ENCODE results near the gene PARVG.

PARVG gene

GRCh38 chr22:44155115-44155514 is 25.6 kb upstream of the PARVG start:
- no peak for DNase-seq (ENCODE audit: low read depth in 2 of 2)

GRCh38 chr22:44157916-44158618 is 22.7 kb upstream of the PARVG start:
- no peak for DNase-seq (ENCODE audit: low read depth in 2 of 2)

- no peak for DNase-seq (ENCODE audit: low read depth in 2 of 2)
Observed at GRCh38 chr22:44158816-44159215, 21.9 kb upstream of the PARVG start.

GRCh38 chr22:44159221-44159620 is 21.5 kb upstream of the PARVG start:
- DNase-seq (ENCODE audit: low read depth in 2 of 2), result no peak

- no peak for DNase-seq (ENCODE audit: low read depth in 2 of 2)
Observed at GRCh38 chr22:44159811-44160210, 20.9 kb upstream of the PARVG start.

- DNase-seq (ENCODE audit: low read depth in 2 of 2), result no peak
Observed at GRCh38 chr22:44160421-44160820, 20.3 kb upstream of the PARVG start.

GRCh38 chr22:44161673-44162072 is 19.1 kb upstream of the PARVG start:
- no peak for DNase-seq (ENCODE audit: low read depth in 2 of 2)

- DNase-seq (ENCODE audit: low read depth in 2 of 2), result no peak
Observed at GRCh38 chr22:44162960-44163359, 17.8 kb upstream of the PARVG start.

- DNase-seq (ENCODE audit: low read depth in 2 of 2), result no peak
Observed at GRCh38 chr22:44163536-44163935, 17.2 kb upstream of the PARVG start.

GRCh38 chr22:44164031-44164430 is 16.7 kb upstream of the PARVG start:
- no peak for DNase-seq (ENCODE audit: low read depth in 2 of 2)

- DNase-seq (ENCODE audit: low read depth in 2 of 2), result no peak
Observed at GRCh38 chr22:44165286-44165874, 15.3 kb upstream of the PARVG start.

GRCh38 chr22:44166498-44167276 is 14.0 kb upstream of the PARVG start:
- no peak for DNase-seq (ENCODE audit: low read depth in 2 of 2)

- DNase-seq (ENCODE audit: low read depth in 2 of 2), result no peak
Observed at GRCh38 chr22:44167501-44167900, 13.2 kb upstream of the PARVG start.

GRCh38 chr22:44168206-44168605 is 12.5 kb upstream of the PARVG start:
- no peak for DNase-seq (ENCODE audit: low read depth in 2 of 2)

- no peak for DNase-seq (ENCODE audit: low read depth in 2 of 2)
Observed at GRCh38 chr22:44170470-44170869, 10.3 kb upstream of the PARVG start.

- no peak for DNase-seq (ENCODE audit: low read depth in 2 of 2)
Observed at GRCh38 chr22:44171561-44171960, 9.2 kb upstream of the PARVG start.

GRCh38 chr22:44172370-44173108 is 8.2 kb upstream of the PARVG start:
- no peak for DNase-seq (ENCODE audit: low read depth in 2 of 2)

- DNase-seq (ENCODE audit: low read depth in 2 of 2), result no peak
Observed at GRCh38 chr22:44173154-44173553, 7.6 kb upstream of the PARVG start.

GRCh38 chr22:44175676-44176075 is 5.0 kb upstream of the PARVG start:
- no peak for DNase-seq (ENCODE audit: low read depth in 2 of 2)

GRCh38 chr22:44179196-44179988 is 1.3 kb upstream of the PARVG start:
- DNase-seq (ENCODE audit: low read depth in 2 of 2), result no peak

- DNase-seq (ENCODE audit: low read depth in 2 of 2), result no peak
Observed at GRCh38 chr22:44179989-44180705, 578 bp upstream of the PARVG start.

Data from fibroblast of skin of left quadriceps (primary cell).